Iris pigment epithelial cell (primary cell): Measurements from ENCODE around the gene INVS.
"Not testable (repeated sequence)": the region's sequence is repeated elsewhere in the genome, so short reads cannot be mapped to it uniquely, and the experiment has no call there.

Experiments
- DNase-seq: peaks from one replicate; pipeline ENCODE4 v3.0.0-alpha.2; 2011; ENCODE audit warnings: low read depth

INVS gene

DNA sequence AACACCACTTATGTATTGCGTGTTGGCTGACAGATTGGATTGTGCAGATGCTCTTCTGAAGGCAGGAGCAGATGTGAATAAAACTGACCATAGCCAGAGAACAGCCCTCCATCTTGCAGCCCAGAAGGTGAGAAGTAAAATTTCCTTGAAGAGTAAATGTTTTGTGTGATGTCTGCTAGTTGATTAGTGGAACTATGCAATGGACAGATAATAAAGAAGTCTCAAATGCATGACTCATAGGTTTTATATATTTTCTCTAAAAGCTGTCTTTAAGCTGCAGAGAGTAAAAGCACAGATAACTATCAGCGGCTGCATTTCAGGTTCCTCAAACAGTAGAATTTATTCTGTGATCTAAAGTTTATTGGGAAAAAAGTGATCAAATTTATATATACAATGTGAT is 27.4 kb downstream of the INVS start:
- no peak for DNase-seq

DNA sequence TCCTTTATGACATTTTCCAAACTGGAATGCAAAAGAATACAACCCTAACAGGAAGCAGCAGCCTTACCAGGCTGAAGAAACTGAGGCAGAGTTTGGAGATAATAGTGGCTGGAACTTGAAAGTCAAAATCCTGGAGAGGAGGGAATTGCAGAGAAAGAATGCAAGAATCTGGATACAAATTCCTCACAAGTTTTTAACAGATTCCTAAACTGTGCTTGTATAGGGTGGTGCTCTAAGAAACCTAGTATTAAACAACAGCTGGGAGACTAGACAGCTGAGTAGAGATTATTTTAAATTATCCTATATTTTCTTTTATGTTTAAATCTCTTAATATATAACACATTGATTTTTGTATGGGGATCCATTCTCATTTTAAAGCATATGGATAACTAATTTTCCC is 30.7 kb downstream of the INVS start:
- no peak for DNase-seq

DNA sequence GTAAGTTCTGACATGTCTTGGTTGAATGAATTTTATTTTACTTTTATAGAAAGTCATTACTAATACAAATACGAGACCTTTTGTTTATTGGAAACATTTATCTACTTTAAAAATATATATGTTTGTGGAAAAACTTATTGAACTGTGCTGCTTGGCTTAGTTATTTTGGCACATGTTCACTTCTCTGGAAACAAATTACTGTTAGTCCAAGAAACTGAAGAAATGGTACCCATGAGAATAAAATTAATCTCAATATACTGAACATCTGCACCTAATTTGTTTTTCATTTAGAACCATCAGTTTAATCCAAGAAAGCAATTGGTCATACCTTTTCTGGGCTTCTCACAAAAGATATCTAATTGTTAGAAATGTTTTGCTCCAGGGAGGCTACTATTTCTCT is 32.2 kb downstream of the INVS start:
- DNase-seq = no peak

- DNase-seq = no peak
These were observed 32.9 kb downstream of the INVS start for GRCh38 chr9:100131875-100132430.

DNA sequence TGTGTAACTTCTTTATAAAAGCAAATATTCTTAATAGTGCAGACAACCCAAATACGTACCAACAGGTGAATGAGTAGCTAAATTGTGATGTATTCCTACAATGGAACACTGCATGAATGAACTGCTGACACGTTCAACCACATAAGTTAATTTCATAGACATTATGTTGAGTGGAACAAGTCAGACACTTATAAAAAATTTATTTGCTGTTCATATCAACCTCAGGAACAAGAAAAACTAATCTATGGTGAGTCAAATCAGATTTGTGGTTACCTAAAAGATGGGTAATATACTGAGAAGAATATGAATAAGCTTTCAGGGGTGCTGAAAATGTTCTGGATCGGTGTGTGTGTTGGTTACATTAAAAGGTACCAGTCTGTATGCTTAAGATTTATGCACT is 35.7 kb downstream of the INVS start:
- no peak for DNase-seq

- DNase-seq = peak; percentile 34
These were observed 37.8 kb downstream of the INVS start for GRCh38 chr9:100136799-100137198.

GRCh38 chr9:100140303-100140702 is 41.3 kb downstream of the INVS start:
- not testable (repeated sequence) for DNase-seq

DNA sequence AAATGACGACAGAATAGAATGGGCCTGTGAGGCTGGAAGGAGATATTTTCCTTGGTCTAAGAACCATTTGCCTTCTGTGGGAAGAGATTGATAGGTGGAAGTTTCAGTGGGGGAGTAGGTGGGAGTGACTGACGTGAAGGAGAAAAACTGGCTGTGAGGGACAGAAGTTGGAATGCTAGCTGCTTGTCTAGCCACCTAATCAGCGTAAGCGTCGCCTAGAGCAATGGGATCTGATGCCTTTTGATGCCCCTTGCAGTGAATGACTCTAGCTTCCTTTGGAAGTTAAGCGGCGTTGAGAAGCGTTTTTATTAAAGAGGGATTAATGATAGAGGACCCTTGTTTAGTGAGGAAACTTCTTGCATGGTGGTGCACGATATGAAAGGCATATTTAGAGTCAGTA is 42.8 kb downstream of the INVS start:
- not testable (repeated sequence) for DNase-seq

DNA sequence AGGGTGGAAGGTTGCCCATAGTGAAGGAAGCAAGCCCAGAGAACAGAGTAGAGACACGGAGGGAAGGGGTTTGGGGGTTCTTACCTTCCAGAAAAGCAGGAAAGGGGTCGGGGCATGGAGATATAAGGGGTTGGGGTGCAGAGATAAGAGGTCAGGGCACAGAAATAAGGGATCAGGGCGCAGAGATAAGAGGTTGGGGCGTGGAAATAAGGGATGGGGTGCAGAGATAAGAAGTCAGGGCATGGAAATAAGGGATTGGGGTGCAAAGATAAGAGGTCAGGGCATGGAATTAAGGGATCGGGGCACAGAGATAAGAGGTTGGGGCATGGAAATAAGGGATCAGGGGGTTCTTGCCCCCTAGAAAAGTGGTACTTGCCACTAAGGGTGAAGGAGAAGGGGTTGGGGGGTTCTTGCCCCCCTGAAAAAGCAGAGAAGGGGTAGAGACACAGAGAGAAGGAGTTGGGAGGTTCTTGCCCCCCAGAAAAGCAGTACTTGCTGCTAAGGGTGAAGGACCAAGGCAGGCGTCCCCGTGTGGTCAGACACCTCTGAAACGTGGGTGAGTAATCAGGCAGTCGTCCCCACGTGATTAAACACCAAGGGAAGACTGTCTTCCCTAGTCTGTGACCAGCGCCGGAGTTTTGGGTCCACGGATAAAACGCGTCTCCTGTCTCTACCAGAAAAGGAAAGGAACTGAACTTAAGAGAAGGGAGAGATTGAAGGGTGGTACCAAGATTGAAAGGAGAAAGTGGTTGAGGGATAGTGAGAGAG is 46.3 kb downstream of the INVS start:
- DNase-seq = not testable (repeated sequence)

GRCh38 chr9:100145976-100146375 is 46.9 kb downstream of the INVS start:
- not testable (repeated sequence) for DNase-seq

GRCh38 chr9:100150214-100150613 is 51.2 kb downstream of the INVS start:
- peak; percentile 49 for DNase-seq

GRCh38 chr9:100160021-100160420 is 61.0 kb downstream of the INVS start:
- peak; percentile 84 for DNase-seq

- peak; percentile 70 for DNase-seq
These were observed 68.1 kb downstream of the INVS start for GRCh38 chr9:100167176-100167575.

GRCh38 chr9:100167915-100168654 is 69.0 kb downstream of the INVS start:
- DNase-seq = peak; percentile 71

GRCh38 chr9:100170085-100170484 is 71.0 kb downstream of the INVS start:
- DNase-seq = peak; percentile 82

DNA sequence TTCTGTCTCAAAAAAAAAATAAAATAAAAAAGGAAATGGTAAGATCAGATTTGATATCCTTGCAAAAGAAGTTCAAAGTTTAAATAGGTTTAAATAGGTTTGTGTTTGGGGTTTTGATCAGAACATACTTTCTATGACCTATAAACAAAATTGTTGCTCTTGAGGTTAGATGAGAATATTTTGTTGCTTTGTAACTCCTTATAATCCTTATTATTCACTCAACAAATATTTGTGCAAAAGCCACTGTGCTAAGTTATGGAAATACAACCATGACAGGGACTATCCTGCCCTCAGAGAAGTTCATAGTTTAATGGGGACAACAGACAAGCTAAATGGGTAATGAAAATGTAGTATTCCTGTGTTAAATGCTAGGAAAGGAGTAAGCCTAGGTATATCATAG is 71.5 kb downstream of the INVS start:
- DNase-seq = peak; percentile 66

- no peak for DNase-seq
These were observed 87.3 kb downstream of the INVS start for GRCh38 chr9:100186356-100186755.

DNA sequence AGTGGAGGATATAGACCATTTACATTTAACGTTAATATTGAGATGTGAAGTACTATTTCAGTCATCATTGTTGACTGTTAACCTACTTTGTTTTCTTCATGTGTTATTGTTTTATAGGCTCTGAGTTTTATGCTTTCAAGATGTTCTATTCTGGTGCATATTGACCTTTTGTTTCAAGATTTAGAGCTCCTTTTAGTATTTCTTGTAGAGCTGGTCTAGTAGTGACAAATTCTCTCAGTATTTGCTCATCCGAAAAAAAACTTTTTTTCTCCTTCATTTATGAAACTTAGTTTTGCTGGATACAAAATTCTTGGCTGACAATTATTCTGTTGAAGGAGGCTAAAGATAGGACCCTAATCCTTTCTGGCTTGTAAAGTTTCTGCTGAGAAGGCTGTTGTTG is 91.3 kb downstream of the INVS start:
- no peak for DNase-seq

DNA sequence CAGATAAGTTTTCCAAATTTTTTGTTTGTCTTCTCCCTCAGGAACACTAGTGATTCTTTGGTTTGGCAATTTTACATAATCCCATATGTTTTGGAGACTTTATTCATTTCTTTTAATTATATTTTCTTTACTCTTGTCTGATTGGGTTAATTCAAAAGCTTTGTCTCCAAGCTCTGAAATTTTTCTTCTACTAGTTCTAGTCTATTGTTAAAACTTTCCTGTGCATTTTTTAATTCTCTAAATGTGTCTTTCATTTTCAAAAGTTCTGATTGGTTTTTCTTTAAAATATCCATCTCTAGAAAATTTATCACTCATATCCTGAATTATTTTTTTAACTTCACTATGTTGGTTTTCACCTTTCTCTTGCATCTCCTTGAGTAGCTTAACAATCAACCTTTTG is 92.2 kb downstream of the INVS start:
- no peak for DNase-seq

DNA sequence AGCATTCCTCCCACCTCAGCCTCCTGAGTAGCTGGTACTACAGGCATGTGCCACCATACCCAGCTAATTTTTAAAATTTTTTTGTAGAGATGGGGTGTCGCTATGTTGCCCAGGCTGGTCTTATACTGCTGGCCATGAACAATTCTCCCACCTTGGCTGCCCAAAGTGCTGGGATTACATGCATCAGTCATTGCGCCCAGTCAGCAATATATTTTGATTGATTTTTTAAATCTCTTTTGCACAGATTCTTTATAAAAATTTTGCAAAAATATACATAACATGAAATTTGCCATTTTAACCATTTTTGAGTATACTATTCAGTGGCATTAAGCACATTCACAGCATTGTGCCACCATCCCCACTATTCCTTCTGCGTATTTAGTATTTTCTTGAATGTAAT is 94.0 kb downstream of the INVS start:
- no peak for DNase-seq

DNA sequence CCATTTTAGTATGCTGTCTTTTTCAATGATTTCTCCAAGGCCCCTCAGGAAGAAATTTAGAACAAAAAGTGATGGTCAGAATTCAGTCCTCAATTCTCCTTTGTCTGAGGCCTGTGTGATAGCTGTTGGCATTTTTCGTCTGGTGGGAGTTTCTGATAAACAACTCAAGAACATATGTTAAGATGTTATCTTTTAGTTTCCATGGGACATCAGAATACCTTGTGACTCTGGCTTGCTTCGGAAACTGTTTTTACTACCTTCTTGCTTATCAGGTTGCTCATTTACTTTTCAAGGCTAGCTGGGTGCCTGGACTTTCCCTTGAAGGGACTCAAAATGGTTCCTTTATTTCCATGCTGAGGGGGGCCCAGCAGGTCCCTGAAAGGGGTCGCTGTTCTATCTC is 97.2 kb downstream of the INVS start:
- DNase-seq = no peak

DNA sequence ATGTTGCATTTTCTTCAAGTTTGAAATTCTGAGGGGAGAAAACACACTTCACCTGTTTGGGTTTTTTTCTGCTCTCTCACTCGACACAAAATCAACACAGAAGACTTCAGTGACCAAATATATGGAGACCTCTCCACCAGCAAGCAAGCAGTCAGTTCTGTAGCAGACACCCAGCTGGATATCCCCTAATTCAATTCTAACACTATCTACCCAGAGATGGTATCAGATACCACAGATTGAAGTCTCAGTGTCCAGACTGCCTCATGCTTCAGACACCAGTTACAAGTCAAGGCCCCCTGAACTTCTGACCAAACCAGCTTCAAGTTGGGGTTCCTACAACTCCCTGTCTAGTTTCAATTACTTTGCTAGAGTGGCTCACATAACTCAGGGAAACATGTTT is 97.8 kb downstream of the INVS start:
- DNase-seq = no peak

DNA sequence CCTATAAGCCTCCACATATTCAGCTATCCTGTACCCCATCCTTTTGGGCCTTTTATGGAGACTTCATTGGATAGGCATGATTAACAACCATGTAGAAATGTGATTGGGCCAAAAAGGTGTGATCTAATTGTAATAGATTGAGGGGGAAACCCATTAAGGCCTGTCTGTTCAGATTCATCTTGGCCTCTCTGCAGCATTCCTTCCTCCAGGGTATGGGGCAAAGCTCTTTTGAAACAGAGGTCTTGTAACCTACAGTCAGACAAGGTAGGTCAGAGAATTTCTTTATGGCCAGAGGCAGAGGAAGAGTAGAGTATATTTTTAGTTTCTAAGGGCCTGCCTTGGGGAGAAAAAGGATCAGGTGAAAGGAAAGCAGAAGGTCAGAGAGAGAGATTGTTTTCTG is 98.5 kb downstream of the INVS start:
- no peak for DNase-seq
